GM19023 (cell line): ENCODE data around the gene TBL1X.

Source experiments
- ATAC-seq: cut with Tn5 transposase; IDR thresholded peaks from one replicate; pipeline ENCODE4 v1.9.1; 2021; ENCODE audit warnings: mild to moderate bottlenecking, moderate library complexity; ENCODE audit not compliant: unreplicated experiment

Gene TBL1X

GRCh38 chrX:9614016-9614415, 149.2 kb downstream of the TBL1X start:
- no peak for ATAC-seq

- ATAC-seq = no peak
Measured at GRCh38 chrX:9619133-9619532, 154.3 kb downstream of the TBL1X start.

GRCh38 chrX:9619581-9619980, 154.7 kb downstream of the TBL1X start:
- no peak for ATAC-seq

GRCh38 chrX:9622128-9622527, 157.3 kb downstream of the TBL1X start:
- no peak for ATAC-seq

GRCh38 chrX:9626379-9626778, 161.5 kb downstream of the TBL1X start:
- ATAC-seq = no peak

GRCh38 chrX:9627922-9628321, 163.1 kb downstream of the TBL1X start:
- no peak for ATAC-seq

- ATAC-seq = no peak
Measured at GRCh38 chrX:9628779-9629493, 164.1 kb downstream of the TBL1X start.

- no peak for ATAC-seq
Measured at GRCh38 chrX:9634551-9634950, 169.7 kb downstream of the TBL1X start.

- ATAC-seq = no peak
Measured at GRCh38 chrX:9635368-9635767, 170.5 kb downstream of the TBL1X start.

GRCh38 chrX:9635803-9636202, 170.9 kb downstream of the TBL1X start:
- ATAC-seq = no peak

GRCh38 chrX:9638871-9639270, 174.0 kb downstream of the TBL1X start:
- ATAC-seq = no peak

GRCh38 chrX:9642270-9642995, 177.6 kb downstream of the TBL1X start:
- no peak for ATAC-seq

GRCh38 chrX:9643807-9644206, 178.9 kb downstream of the TBL1X start:
- no peak for ATAC-seq

GRCh38 chrX:9644335-9644734, 179.5 kb downstream of the TBL1X start:
- peak; percentile 88 for ATAC-seq

GRCh38 chrX:9646471-9647224, 181.8 kb downstream of the TBL1X start:
- ATAC-seq = no peak

GRCh38 chrX:9647431-9647830, 182.6 kb downstream of the TBL1X start:
- no peak for ATAC-seq

- no peak for ATAC-seq
Measured at GRCh38 chrX:9650091-9650490, 185.2 kb downstream of the TBL1X start.

- no peak for ATAC-seq
Measured at GRCh38 chrX:9651737-9652136, 186.9 kb downstream of the TBL1X start.

GRCh38 chrX:9654929-9655328, 190.1 kb downstream of the TBL1X start:
- no peak for ATAC-seq

GRCh38 chrX:9656277-9656676, 191.4 kb downstream of the TBL1X start:
- no peak for ATAC-seq

- no peak for ATAC-seq
Measured at GRCh38 chrX:9656871-9657270, 192.0 kb downstream of the TBL1X start.
